Esophagus muscularis mucosa (tissue), 4 donors: ENCODE measurements around the gene STAU1.

Experiments used
- CTCF ChIP-seq, 3 experiments: fragments of 200-600 bp in 2 of 3; fragments of 450-650 bp in 1 of 3; sonication (generic) in 2 of 3; IDR thresholded peaks; one replicate each; pipeline ENCODE4 v1.5.1; 2017 to 2019; ENCODE audit warnings: antibody characterized with exemption in 3 of 3, mild to moderate bottlenecking in 2 of 3, moderate library complexity in 1 of 3
- EP300 ChIP-seq: sonication (generic); formaldehyde crosslinking; IDR thresholded peaks from one replicate; pipeline ENCODE4 v1.6.1; 2017; ENCODE audit warnings: antibody characterized with exemption
- POLR2A ChIP-seq: fragments of 450-650 bp; IDR thresholded peaks from one replicate; pipeline ENCODE4 v1.6.1; 2017; ENCODE audit warnings: antibody characterized with exemption, moderate library complexity, mild to moderate bottlenecking, low read depth
- POLR2AphosphoS5 ChIP-seq, 2 donors: sonication (generic); formaldehyde crosslinking; IDR thresholded peaks; one replicate each; pipeline ENCODE4 v1.6.1; 2017; ENCODE audit warnings: antibody characterized with exemption in 2 of 2

DNA sequence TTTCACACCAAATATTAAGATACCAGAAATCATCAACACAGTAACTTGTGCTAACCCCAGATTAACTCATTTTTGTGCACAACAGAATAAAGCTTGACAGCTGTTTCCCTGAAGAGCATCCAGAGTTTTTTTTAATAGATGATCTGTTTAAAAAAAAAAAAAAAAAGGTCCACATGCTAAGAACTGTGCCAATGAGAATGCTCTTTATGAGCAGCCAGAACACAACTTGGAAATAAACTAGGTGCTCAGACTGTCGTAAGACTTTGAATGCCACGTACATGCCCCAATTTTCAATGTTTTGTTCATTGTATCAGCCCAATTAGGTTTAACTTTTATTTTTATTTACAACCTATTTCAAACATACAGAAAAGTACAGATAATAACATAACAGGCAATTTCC is 47.3 kb downstream of the STAU1 start:
- TF ChIP-seq POLR2AphosphoS5 (IDR thresholded peaks at IDR 0.05): no peak
- TF ChIP-seq CTCF (IDR thresholded peaks at IDR 0.05): no peak
- TF ChIP-seq POLR2A: no peak
- no peak for TF ChIP-seq EP300
